CD4-positive, alpha-beta memory T cell (primary cell): Measurements from ENCODE around the gene FITM2. TPM values are rescaled to one million over a fixed set of nuclear protein-coding genes. Genes with fewer than 3 reads are reported as not detected.

Experiments
- CTCF ChIA-PET: fragments of 350-600 bp; sonication (Branson Sonifier 250); formaldehyde crosslinking; loops from one replicate; lab custom pipeline; 2021; ENCODE audit warnings: inconsistent platforms; ENCODE audit not compliant: partially characterized antibody; lab: Charles Lee
- POLR2A ChIA-PET: fragments of 350-600 bp; sonication (Branson Sonifier 250); formaldehyde crosslinking; loops from one replicate; lab custom pipeline; 2021; ENCODE audit not compliant: partially characterized antibody; lab: Charles Lee
- DNase-seq, 5 donors: peaks; one replicate each; pipeline versions ENCODE4 v3.0.0 to v3.0.0-alpha.2; 2020 to 2022; ENCODE audit warnings: mixed read lengths in 1 of 5
- H3K27ac ChIP-seq: one replicate; pipeline ENCODE4 v1.7.0; 2013; ENCODE audit warnings: low read depth, low read length
- H3K27me3 ChIP-seq: 2 replicates; pipeline ENCODE4 v1.7.0; 2013; ENCODE audit warnings: mild to moderate bottlenecking, low read length, moderate library complexity; ENCODE audit not compliant: insufficient read depth
- H3K36me3 ChIP-seq: 2 replicates; pipeline ENCODE4 v1.7.0; 2013; ENCODE audit warnings: mild to moderate bottlenecking, low read length, moderate library complexity; ENCODE audit not compliant: insufficient read depth
- H3K4me1 ChIP-seq: 2 replicates; pipeline ENCODE4 v1.7.0; 2013; ENCODE audit warnings: mild to moderate bottlenecking, low read length, moderate library complexity; ENCODE audit not compliant: insufficient read depth
- H3K4me3 ChIP-seq, 2 donors: one replicate each; pipeline ENCODE4 v1.7.0; 2013; ENCODE audit warnings: low read length in 2 of 2, mild to moderate bottlenecking in 1 of 2
- H3K9me3 ChIP-seq, 2 donors: one replicate each; pipeline ENCODE4 v1.7.0; 2013; ENCODE audit warnings: low read length in 2 of 2, control low read depth in 1 of 2; ENCODE audit not compliant: control insufficient read depth in 1 of 2
- H3K27ac Mint-ChIP-seq, 7 donors: one replicate each; pipeline ENCODE4 v1.8.0; 2020 to 2021; ENCODE audit warnings: mixed read lengths in 7 of 7, mild to moderate bottlenecking in 6 of 7, inconsistent platforms in 3 of 7, moderate library complexity in 3 of 7
- H3K27me3 Mint-ChIP-seq, 2 donors: one replicate each; pipeline ENCODE4 v1.8.0; 2020 to 2021; ENCODE audit warnings: mixed read lengths in 2 of 2
- H3K36me3 Mint-ChIP-seq, 2 donors: one replicate each; pipeline ENCODE4 v1.8.0; 2020 to 2021; ENCODE audit warnings: mixed read lengths in 2 of 2, inconsistent platforms in 1 of 2, mild to moderate bottlenecking in 1 of 2
- H3K4me1 Mint-ChIP-seq, 4 donors: one replicate each; pipeline ENCODE4 v1.8.0; 2020 to 2021; ENCODE audit warnings: mixed read lengths in 4 of 4, mild to moderate bottlenecking in 1 of 4
- H3K4me3 Mint-ChIP-seq, 8 donors: one replicate each; pipeline ENCODE4 v1.8.0; 2020 to 2021; ENCODE audit warnings: mixed read lengths in 8 of 8, mild to moderate bottlenecking in 7 of 8, moderate library complexity in 6 of 8, inconsistent platforms in 3 of 8
- H3K9me3 Mint-ChIP-seq, 8 donors: one replicate each; pipeline ENCODE4 v1.8.0; 2020 to 2021; ENCODE audit warnings: mixed read lengths in 8 of 8, mild to moderate bottlenecking in 5 of 8, inconsistent platforms in 3 of 8, moderate library complexity in 1 of 8
- intact Hi-C: fragments of 100-400 bp; cut with micrococcal nuclease; formaldehyde crosslinking; loops from one replicate; pipeline ENCODE4 v1.15.1; 2023
- polyA plus RNA-seq, 2 donors: library from polyadenylated mRNA; unstranded; fragments of 300-500 nt; fragmentation: Illumina TruSeq; gene quantifications; one replicate each; pipeline ENCODE4 v1.2.3, GENCODE V29; 2021
- total RNA-seq, 2 experiments: library from RNA; stranded (reverse); gene quantifications; one replicate each; pipeline ENCODE4 v1.2.3, GENCODE V29; 2021

The FITM2 gene
- total and polyA plus RNA-seq, 4 experiments from 2014 or later, result 0.21 to 6.3 (median 3.6) TPM

GRCh38 chr20:44284032-44284431 is 27.0 kb downstream of the FITM2 start:
- POLR2A ChIA-PET, result no interaction called here
- Histone ChIP-seq H3K4me3 (no peak overlapping the region), H3K36me3 (no peaks in the 10 kb centered on the region), H3K9me3 (no peaks in the 10 kb centered on the region), H3K27me3 (no peaks in the 10 kb centered on the region), H3K4me1 (no peaks in the 10 kb centered on the region), H3K27ac (no peak overlapping the region)
- no peak for DNase-seq
- Mint-ChIP-seq H3K4me3 (no peak overlapping the region), H3K9me3 (peaks cover 0 to 3% (median 0%) of the 10 kb centered on the region in 8 donors), H3K36me3 (peaks cover 2 to 8% of the 10 kb centered on the region in 2 donors), H3K4me1 (peaks cover 0 to 7% (median 0%) of the 10 kb centered on the region in 4 donors), H3K27me3 (no peaks in the 10 kb centered on the region), H3K27ac (no peak overlapping the region)
- CTCF ChIA-PET, result interaction anchor here (0.6 to 1.6 kb wide), 3 partner anchors 27 to 68 kb away, joined by 3 to 5 read pairs (median 4); partner anchors contain the start of gene FITM2
- intact Hi-C loops, result no loop called here

- ChIA-PET CTCF (interaction anchor here (0.5 to 2.0 kb wide), 6 partner anchors 9 to 105 kb away, joined by 3 to 5 read pairs (median 3); partner anchors contain the start of gene FITM2), POLR2A (no interaction called here)
- intact Hi-C loops, result no loop called here
- H3K4me1 ChIP-seq, result no peaks in the 10 kb centered on the region
- no peak overlapping the region for H3K27ac ChIP-seq
- no peaks in the 10 kb centered on the region for H3K36me3 ChIP-seq
- H3K27me3 ChIP-seq, result no peaks in the 10 kb centered on the region
- H3K9me3 ChIP-seq, result no peaks in the 10 kb centered on the region
- H3K36me3 Mint-ChIP-seq, result no peaks in the 10 kb centered on the region
- peaks cover 0 to 2% (median 0%) of the 10 kb centered on the region in 4 donors for H3K4me1 Mint-ChIP-seq
- H3K4me3 ChIP-seq, result no peak overlapping the region
- DNase-seq, result no peak
- H3K27ac Mint-ChIP-seq, result no peak overlapping the region
- no peaks in the 10 kb centered on the region for H3K27me3 Mint-ChIP-seq
- H3K4me3 Mint-ChIP-seq, result no peak overlapping the region
- no peaks in the 10 kb centered on the region for H3K9me3 Mint-ChIP-seq
Observed at GRCh38 chr20:44282192-44282591, 28.8 kb downstream of the FITM2 start.

GRCh38 chr20:44280387-44280786 is 30.6 kb downstream of the FITM2 start:
- Mint-ChIP-seq H3K36me3 (peaks cover 0 to 5% of the 10 kb centered on the region in 2 donors), H3K9me3 (no peaks in the 10 kb centered on the region), H3K4me1 (peaks cover 0 to 2% (median 0%) of the 10 kb centered on the region in 4 donors), H3K4me3 (no peak overlapping the region), H3K27ac (no peak overlapping the region), H3K27me3 (no peaks in the 10 kb centered on the region)
- ChIA-PET CTCF (no interaction called here), POLR2A (no interaction called here)
- no peaks in the 10 kb centered on the region for H3K4me1 ChIP-seq
- DNase-seq, result no peak
- no peaks in the 10 kb centered on the region for H3K36me3 ChIP-seq
- no peaks in the 10 kb centered on the region for H3K9me3 ChIP-seq
- H3K27ac ChIP-seq, result no peak overlapping the region
- no peaks in the 10 kb centered on the region for H3K27me3 ChIP-seq
- intact Hi-C loops, result no loop called here
- no peak overlapping the region for H3K4me3 ChIP-seq

- H3K4me1 ChIP-seq, result no peaks in the 10 kb centered on the region
- ChIA-PET POLR2A (no interaction called here), CTCF (no interaction called here)
- H3K27me3 Mint-ChIP-seq, result no peaks in the 10 kb centered on the region
- intact Hi-C loops, result no loop called here
- no peak overlapping the region for H3K4me3 ChIP-seq
- no peak overlapping the region for H3K27ac Mint-ChIP-seq
- no peaks in the 10 kb centered on the region for H3K27me3 ChIP-seq
- no peaks in the 10 kb centered on the region for H3K36me3 ChIP-seq
- H3K27ac ChIP-seq, result no peak overlapping the region
- no peaks in the 10 kb centered on the region for H3K9me3 Mint-ChIP-seq
- peaks cover 0 to 2% (median 0%) of the 10 kb centered on the region in 4 donors for H3K4me1 Mint-ChIP-seq
- H3K36me3 Mint-ChIP-seq, result peaks cover 0 to 5% of the 10 kb centered on the region in 2 donors
- no peak for DNase-seq
- no peak overlapping the region for H3K4me3 Mint-ChIP-seq
- no peaks in the 10 kb centered on the region for H3K9me3 ChIP-seq
Observed at GRCh38 chr20:44279228-44279627, 31.8 kb downstream of the FITM2 start.

- H3K4me3 ChIP-seq, result no peak overlapping the region
- CTCF ChIA-PET, result interaction anchor here (2.2 kb wide), 1 partner anchor 59 kb away, joined by 4 read pairs; no protein-coding TSS in a partner anchor
- no peak for DNase-seq
- intact Hi-C loops, result no loop called here
- Mint-ChIP-seq H3K4me1 (peaks cover 0 to 2% (median 0%) of the 10 kb centered on the region in 4 donors), H3K4me3 (no peak overlapping the region), H3K27ac (no peak overlapping the region), H3K36me3 (peaks cover 0 to 15% of the 10 kb centered on the region in 2 donors), H3K27me3 (no peaks in the 10 kb centered on the region), H3K9me3 (no peaks in the 10 kb centered on the region)
- H3K27ac ChIP-seq, result no peak overlapping the region
- no peaks in the 10 kb centered on the region for H3K9me3 ChIP-seq
- no peaks in the 10 kb centered on the region for H3K27me3 ChIP-seq
- no peaks in the 10 kb centered on the region for H3K4me1 ChIP-seq
- POLR2A ChIA-PET, result no interaction called here
- H3K36me3 ChIP-seq, result no peaks in the 10 kb centered on the region
Observed at GRCh38 chr20:44274303-44275017, 36.5 kb downstream of the FITM2 start.

GRCh38 chr20:44273231-44274215 is 37.5 kb downstream of the FITM2 start:
- intact Hi-C loops, result loop anchor here (1.0 kb wide), 1 partner anchor 56 kb away; no protein-coding TSS in a partner anchor
- H3K4me1 Mint-ChIP-seq, result peaks cover 0 to 4% (median 0%) of the 10 kb centered on the region in 4 donors
- Histone ChIP-seq H3K36me3 (no peaks in the 10 kb centered on the region), H3K4me3 (no peak overlapping the region), H3K4me1 (no peaks in the 10 kb centered on the region), H3K27me3 (no peaks in the 10 kb centered on the region), H3K9me3 (no peaks in the 10 kb centered on the region), H3K27ac (no peak overlapping the region)
- no peak for DNase-seq
- no peak overlapping the region for H3K27ac Mint-ChIP-seq
- peaks cover 0 to 20% of the 10 kb centered on the region in 2 donors for H3K36me3 Mint-ChIP-seq
- no peak overlapping the region for H3K4me3 Mint-ChIP-seq
- ChIA-PET POLR2A (no interaction called here), CTCF (interaction anchor here (1.0 to 4.1 kb wide), 4 partner anchors 9 to 57 kb away, joined by 3 to 44 read pairs (median 4); no protein-coding TSS in a partner anchor)
- no peaks in the 10 kb centered on the region for H3K27me3 Mint-ChIP-seq
- no peaks in the 10 kb centered on the region for H3K9me3 Mint-ChIP-seq
